Activated CD4-positive, alpha-beta T cell treated with anti-CD3 and anti-CD28 coated beads, Interleukin-2, amount 50 U/mL, for 24 hours (primary cell): ENCODE data around the gene BRCA1.

ENCODE experiments used
- DNase-seq, 2 donors: peaks; one replicate each; pipeline ENCODE4 v3.0.0-alpha.2; 2020; ENCODE audit warnings: low read depth in 1 of 2, low spot score in 1 of 2

Gene BRCA1

GRCh38 chr17:43025766-43026537 lies 99.2 kb downstream of the BRCA1 start:
- no peak for DNase-seq

- no peak for DNase-seq
Observed at GRCh38 chr17:43025290-43025657, 99.9 kb downstream of the BRCA1 start.

GRCh38 chr17:43024407-43025289 lies 100.5 kb downstream of the BRCA1 start, which contains the start of gene RND2:
RND2 (plus strand) TSS chr17:43025231; CDS start chr17:43025348, 117 bp downstream.
- peak; percentile 58 to 73 for DNase-seq

- no peak for DNase-seq
Observed at GRCh38 chr17:43021741-43022512, 103.2 kb downstream of the BRCA1 start, which contains the start of gene VAT1. VAT1 (minus strand) TSS chr17:43022385; CDS start chr17:43022322, 63 bp downstream.

GRCh38 chr17:43020789-43021740 lies 104.1 kb downstream of the BRCA1 start:
- DNase-seq = no peak

- no peak for DNase-seq
Observed at GRCh38 chr17:43020030-43020621, 105.0 kb downstream of the BRCA1 start.

- no peak for DNase-seq
Observed at GRCh38 chr17:43019418-43019817, 105.7 kb downstream of the BRCA1 start.

GRCh38 chr17:43018932-43019331 lies 106.2 kb downstream of the BRCA1 start:
- no peak for DNase-seq

GRCh38 chr17:43018008-43018853 lies 106.9 kb downstream of the BRCA1 start:
- no peak for DNase-seq

GRCh38 chr17:43016216-43016615 lies 108.9 kb downstream of the BRCA1 start:
- no peak for DNase-seq

- no peak for DNase-seq
Observed at GRCh38 chr17:43015579-43015978, 109.6 kb downstream of the BRCA1 start.

GRCh38 chr17:43014649-43015542 lies 110.3 kb downstream of the BRCA1 start:
- DNase-seq = no peak

GRCh38 chr17:43014020-43014648 lies 111.0 kb downstream of the BRCA1 start:
- DNase-seq = no peak

- no peak for DNase-seq
Observed at GRCh38 chr17:43013296-43013695, 111.9 kb downstream of the BRCA1 start.

- no peak for DNase-seq
Observed at GRCh38 chr17:43011728-43012472, 113.3 kb downstream of the BRCA1 start.

GRCh38 chr17:43010667-43011308 lies 114.4 kb downstream of the BRCA1 start:
- DNase-seq = no peak
